Omental fat pad (tissue), 4 donors: ENCODE data around the gene NFE2L2. TPM values are rescaled to one million over a fixed set of nuclear protein-coding genes. Genes with fewer than 3 reads are reported as not detected.

Experiments
- ATAC-seq: fragments of 150-250 bp; one replicate; pipeline ENCODE4 v1.9.1; 2016; ENCODE audit warnings: mild to moderate bottlenecking, moderate library complexity; ENCODE audit not compliant: low FRiP score
- DNase-seq: peaks from one replicate; pipeline ENCODE4 v3.0.0-alpha.2; 2019; ENCODE audit warnings: low spot score
- total RNA-seq, 4 donors: library from RNA; depleted of rRNA; stranded (reverse); fragments of >200 nt; gene quantifications; one replicate each; pipeline ENCODE4 v1.1.0, GENCODE V29; 2016
- TF ChIP-seq, protein P1 (sequence below), 3 donors: fragments of 450-650 bp; IDR thresholded peaks; one replicate each; pipeline ENCODE4 v1.5.1; 2016 to 2017; ENCODE audit warnings: antibody characterized with exemption in 3 of 3, mild to moderate bottlenecking in 3 of 3, moderate library complexity in 2 of 3

The NFE2L2 gene
- total RNA-seq, 4 donors from 2014 or later, result 88.5 to 140 (median 106) TPM

DNA sequence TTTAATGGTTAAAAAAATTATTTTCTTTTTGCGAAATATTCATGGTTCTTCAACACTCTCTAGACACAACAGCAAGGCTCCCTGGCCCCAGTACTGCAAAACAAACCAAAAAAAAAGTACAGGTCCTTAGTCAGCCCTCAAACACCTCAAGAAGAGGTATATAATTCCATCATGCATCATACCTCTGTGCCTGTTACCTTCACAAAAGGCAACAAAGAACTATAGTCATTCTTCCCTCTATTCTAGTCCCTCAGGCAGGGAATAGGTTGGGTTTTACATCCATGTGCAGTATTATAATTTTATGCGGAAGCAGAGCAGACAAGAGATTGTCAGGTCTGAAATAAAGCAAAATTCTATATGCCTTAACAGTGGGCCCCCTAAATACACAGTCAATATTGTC is 8.5 kb downstream of the NFE2L2 start:
- DNase-seq (no peak), ATAC-seq (no peak)
- TF ChIP-seq, protein P1, sequence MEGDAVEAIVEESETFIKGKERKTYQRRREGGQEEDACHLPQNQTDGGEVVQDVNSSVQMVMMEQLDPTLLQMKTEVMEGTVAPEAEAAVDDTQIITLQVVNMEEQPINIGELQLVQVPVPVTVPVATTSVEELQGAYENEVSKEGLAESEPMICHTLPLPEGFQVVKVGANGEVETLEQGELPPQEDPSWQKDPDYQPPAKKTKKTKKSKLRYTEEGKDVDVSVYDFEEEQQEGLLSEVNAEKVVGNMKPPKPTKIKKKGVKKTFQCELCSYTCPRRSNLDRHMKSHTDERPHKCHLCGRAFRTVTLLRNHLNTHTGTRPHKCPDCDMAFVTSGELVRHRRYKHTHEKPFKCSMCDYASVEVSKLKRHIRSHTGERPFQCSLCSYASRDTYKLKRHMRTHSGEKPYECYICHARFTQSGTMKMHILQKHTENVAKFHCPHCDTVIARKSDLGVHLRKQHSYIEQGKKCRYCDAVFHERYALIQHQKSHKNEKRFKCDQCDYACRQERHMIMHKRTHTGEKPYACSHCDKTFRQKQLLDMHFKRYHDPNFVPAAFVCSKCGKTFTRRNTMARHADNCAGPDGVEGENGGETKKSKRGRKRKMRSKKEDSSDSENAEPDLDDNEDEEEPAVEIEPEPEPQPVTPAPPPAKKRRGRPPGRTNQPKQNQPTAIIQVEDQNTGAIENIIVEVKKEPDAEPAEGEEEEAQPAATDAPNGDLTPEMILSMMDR (IDR thresholded peaks at IDR 0.05), result no peak

DNA sequence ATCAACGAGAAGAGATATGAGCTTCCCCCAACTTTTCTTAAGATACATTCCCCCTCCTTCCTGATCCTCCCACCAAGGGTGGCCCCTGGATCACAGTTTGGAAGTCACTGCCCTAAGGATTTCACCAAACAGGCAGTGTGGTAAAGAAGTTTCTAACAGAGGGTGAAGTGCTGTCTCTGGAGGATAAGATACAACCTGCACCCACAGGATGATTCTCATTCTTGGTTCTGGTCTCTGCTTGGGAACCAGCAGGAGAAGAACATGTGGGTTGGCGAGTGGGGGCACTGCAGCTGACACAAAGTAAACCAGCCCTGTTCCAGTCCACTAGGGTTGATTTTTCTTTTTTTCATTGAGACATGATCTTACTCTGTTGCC is 9.3 kb downstream of the NFE2L2 start:
- TF ChIP-seq, protein P1 (IDR thresholded peaks at IDR 0.05), result no peak
- no peak for DNase-seq
- ATAC-seq, result no peak

DNA sequence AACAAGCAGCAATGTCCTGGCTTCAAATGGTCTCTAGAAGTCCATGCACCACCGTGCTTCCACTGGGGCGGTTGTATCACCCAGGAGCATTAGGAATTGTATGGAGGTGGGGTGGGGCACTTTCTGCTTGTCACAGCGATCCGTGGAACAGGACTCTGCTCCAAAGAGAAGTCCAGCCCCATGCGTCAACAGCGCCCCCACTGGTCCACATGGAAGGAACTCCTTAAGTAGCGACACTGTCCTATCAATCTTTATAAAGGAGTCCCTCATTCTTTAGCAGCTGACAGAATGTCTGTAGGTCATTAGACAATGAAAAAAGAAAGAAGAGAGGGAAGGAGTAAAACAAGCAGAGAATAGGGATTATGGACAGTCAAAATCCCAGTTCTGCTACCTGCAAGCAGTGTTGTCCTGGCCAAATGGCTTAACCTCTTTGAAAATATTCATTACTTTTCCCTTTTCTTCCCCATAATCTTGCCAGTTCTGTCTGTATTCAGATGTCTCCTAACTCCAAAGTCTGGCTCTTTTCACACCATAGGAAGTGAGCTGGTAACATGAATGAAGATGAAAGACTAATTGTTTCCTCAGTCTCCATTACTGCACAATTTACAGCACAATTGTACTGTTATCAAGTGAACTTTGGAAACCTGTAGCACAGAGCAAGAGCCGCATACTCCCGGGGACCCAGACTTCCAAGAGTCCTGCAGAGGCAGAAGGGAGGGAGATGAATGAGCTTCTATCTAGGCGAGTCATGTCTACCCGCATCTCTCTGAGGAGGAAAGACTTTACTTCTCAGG is 9.9 kb downstream of the NFE2L2 start:
- DNase-seq, result no peak
- ATAC-seq, result no peak
- TF ChIP-seq, protein P1 (IDR thresholded peaks at IDR 0.05), result no peak

DNA sequence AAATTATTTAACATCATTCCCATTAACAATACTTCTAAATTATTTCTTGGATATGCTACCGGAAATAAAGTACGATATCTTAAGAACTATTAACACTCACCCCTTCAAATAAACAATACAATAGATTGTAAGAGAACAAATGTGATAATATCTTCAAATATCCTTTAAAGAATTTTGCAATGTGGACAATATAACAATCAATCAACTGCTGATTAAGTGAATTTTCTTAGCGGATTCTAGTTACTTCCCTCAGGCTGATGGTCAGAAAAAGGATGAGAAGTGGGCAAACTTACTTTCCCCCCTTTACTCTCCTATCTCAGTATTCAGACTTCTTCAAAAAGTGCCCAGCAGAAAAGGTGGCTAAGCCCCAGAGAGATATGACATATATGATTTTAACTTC is 10.8 kb downstream of the NFE2L2 start:
- no peak for DNase-seq
- no peak for ATAC-seq
- TF ChIP-seq, protein P1 (IDR thresholded peaks at IDR 0.05), result no peak

DNA sequence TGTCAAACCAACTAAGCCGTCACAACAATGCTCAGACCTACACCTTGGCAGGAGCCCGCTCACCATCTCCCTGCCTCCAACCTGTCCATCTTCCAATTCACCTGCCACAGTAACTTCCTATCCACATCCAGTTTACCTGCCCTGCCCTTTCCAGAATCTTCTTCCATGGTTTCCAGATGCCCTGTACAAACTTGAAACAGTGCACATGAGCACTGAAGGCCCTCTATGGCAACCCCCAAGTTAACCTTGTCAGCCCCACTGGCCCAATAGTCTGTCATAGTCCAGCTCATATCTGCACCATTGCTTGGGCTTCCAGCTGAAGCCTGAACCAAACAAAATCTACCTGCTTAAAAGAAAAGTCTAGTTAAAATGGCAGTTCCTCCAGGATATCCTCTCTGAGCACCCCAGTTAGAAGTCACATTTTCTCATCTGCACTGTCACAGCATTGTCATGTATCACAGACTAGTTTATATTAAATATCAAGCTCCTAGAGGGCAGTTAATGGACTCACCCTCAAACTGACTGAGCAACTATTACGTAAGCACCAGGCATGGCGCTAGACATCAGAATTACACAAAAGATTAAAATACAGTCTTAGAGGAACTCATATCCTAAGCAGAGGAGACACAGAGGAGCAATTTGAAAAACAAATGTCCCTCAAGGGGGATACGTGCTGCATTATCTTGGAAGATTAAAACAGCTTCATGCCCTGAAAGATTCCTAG is 11.6 kb downstream of the NFE2L2 start:
- ATAC-seq, result no peak
- DNase-seq, result no peak
- TF ChIP-seq, protein P1 (IDR thresholded peaks at IDR 0.05), result no peak

DNA sequence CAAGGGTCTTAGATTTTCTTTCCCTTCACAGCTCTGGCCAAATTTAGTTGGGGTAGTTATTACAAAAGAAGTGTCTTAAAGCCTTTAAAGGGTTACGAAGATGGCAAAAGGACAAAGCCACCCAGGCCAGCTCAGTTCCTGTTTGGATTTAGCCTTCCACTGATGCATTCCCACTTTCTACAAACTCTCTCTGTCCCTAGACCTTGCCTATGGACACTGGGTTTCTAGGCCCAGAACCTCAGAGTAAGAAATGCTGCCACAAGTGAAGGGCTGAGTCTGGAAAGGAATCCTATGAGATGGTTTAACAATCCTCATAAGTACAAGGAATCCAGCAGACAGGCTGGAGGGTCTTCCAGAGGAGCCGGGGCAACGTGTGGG is 13.4 kb downstream of the NFE2L2 start:
- TF ChIP-seq, protein P1 (IDR thresholded peaks at IDR 0.05), result no peak

DNA sequence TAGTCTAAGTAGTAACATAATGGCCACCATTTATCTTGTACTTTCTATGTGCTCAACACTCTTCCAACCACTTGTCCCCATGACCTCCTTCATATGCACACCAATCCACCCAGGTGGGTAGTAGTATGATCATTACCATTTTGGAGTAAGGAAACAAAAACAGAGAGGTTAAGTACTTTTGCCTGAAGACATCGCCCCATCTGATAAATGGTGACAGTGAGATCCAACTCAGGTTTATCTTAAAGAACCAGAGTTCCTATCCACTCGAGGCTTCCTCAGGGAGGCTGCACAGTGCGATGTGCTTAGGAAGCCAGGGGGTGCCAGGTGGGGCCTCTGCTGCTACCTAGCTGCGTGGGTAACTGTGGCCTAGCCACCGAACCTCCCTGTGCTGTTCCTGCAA is 14.1 kb downstream of the NFE2L2 start:
- no peak for ATAC-seq
- no peak for DNase-seq
- TF ChIP-seq, protein P1 (IDR thresholded peaks at IDR 0.05), result no peak

More for the DNA sequence above, 13.4 kb downstream of the NFE2L2 start:
- DNase-seq, result no peak
- ATAC-seq, result no peak
